GM12875 (cell line): ENCODE results near the gene PPRC1.

Experiments used
- H3K4me3 ChIP-seq: one replicate; pipeline ENCODE4 v1.5.1; 2011; ENCODE audit warnings: low read depth, low read length, control low read depth
- CTCF ChIP-seq: IDR thresholded peaks from 2 replicates; pipeline ENCODE4 v1.5.1; 2011; ENCODE audit warnings: low read depth, mild to moderate bottlenecking, control low read depth, inconsistent platforms, low read length, moderate library complexity, borderline replicate concordance; ENCODE audit not compliant: insufficient read depth

Gene PPRC1

GRCh38 chr10:102140218-102140617, 7.4 kb downstream of the PPRC1 start:
- no peak for TF ChIP-seq CTCF
- H3K4me3 ChIP-seq: no peak overlapping the region

GRCh38 chr10:102140913-102141540, 8.2 kb downstream of the PPRC1 start:
- H3K4me3 ChIP-seq: no peak overlapping the region
- TF ChIP-seq CTCF: no peak

GRCh38 chr10:102141583-102142107, 8.8 kb downstream of the PPRC1 start:
- no peak for TF ChIP-seq CTCF
- H3K4me3 ChIP-seq: no peak overlapping the region

- H3K4me3 ChIP-seq: no peak overlapping the region
- TF ChIP-seq CTCF: no peak
Observed at GRCh38 chr10:102146971-102147428, 14.2 kb downstream of the PPRC1 start.

GRCh38 chr10:102147561-102147960, 14.7 kb downstream of the PPRC1 start:
- TF ChIP-seq CTCF: no peak
- H3K4me3 ChIP-seq: no peak overlapping the region

GRCh38 chr10:102148275-102148674, 15.4 kb downstream of the PPRC1 start:
- no peak for TF ChIP-seq CTCF
- no peak overlapping the region for H3K4me3 ChIP-seq
